DMS 273 treated with DMSO at 0.1 percent for 48 hours (cell line): Measurements from ENCODE around the gene TSPAN12.
A peak's percentile ranks its signal among the peaks of the same experiment; 100 is the strongest.
"Not testable (repeated sequence)": the region's sequence is repeated elsewhere in the genome, so short reads cannot be mapped to it uniquely, and the experiment has no call there.

Source experiments
- DNase-seq: peaks from one replicate; lab custom pipeline; 2025; lab: John Stamatoyannopoulos, UW

TSPAN12 gene

GRCh38 chr7:120857588-120858573, at the start of gene TSPAN12:
Gene TSPAN12 (minus strand): TSS chr7:120858144. CDS start chr7:120856763, 1,381 bp downstream.
- peak; percentile 68 for DNase-seq

GRCh38 chr7:120898715-120899499, 41.0 kb upstream of the TSPAN12 start:
- no peak for DNase-seq

GRCh38 chr7:120895253-120895652, 37.3 kb upstream of the TSPAN12 start:
- not testable (repeated sequence) for DNase-seq

- not testable (repeated sequence) for DNase-seq
Observed at GRCh38 chr7:120885602-120886001, 27.7 kb upstream of the TSPAN12 start.

- DNase-seq, result no peak
Observed at GRCh38 chr7:120877701-120878100, 19.8 kb upstream of the TSPAN12 start.

- no peak for DNase-seq
Observed at GRCh38 chr7:120876922-120877321, 19.0 kb upstream of the TSPAN12 start.

- no peak for DNase-seq
Observed at GRCh38 chr7:120874722-120875121, 16.8 kb upstream of the TSPAN12 start.

- no peak for DNase-seq
Observed at GRCh38 chr7:120874016-120874415, 16.1 kb upstream of the TSPAN12 start.

GRCh38 chr7:120873401-120873800, 15.5 kb upstream of the TSPAN12 start:
- DNase-seq, result no peak

- DNase-seq, result no peak
Observed at GRCh38 chr7:120869700-120870099, 11.8 kb upstream of the TSPAN12 start.

- no peak for DNase-seq
Observed at GRCh38 chr7:120867932-120868331, 10.0 kb upstream of the TSPAN12 start.

GRCh38 chr7:120865191-120865981, 7.4 kb upstream of the TSPAN12 start:
- no peak for DNase-seq

- peak; percentile 68 for DNase-seq
Observed at GRCh38 chr7:120864141-120864900, 6.4 kb upstream of the TSPAN12 start.

- no peak for DNase-seq
Observed at GRCh38 chr7:120862987-120863590, 5.1 kb upstream of the TSPAN12 start.

GRCh38 chr7:120860156-120860555, 2.2 kb upstream of the TSPAN12 start:
- DNase-seq, result no peak

GRCh38 chr7:120859459-120859858, 1.5 kb upstream of the TSPAN12 start:
- DNase-seq, result no peak

- peak; percentile 57 for DNase-seq
Observed at GRCh38 chr7:120856621-120857352, 1.2 kb downstream of the TSPAN12 start.

- DNase-seq, result no peak
Observed at GRCh38 chr7:120856198-120856597, 1.7 kb downstream of the TSPAN12 start.

- no peak for DNase-seq
Observed at GRCh38 chr7:120852700-120853099, 5.2 kb downstream of the TSPAN12 start.

- peak; percentile 93 for DNase-seq
Observed at GRCh38 chr7:120843109-120843508, 14.8 kb downstream of the TSPAN12 start.
